ENCODE data around the gene RSBN1.
"Not testable (repeated sequence)": the region's sequence is repeated elsewhere in the genome, so short reads cannot be mapped to it uniquely, and the experiment has no call there.

RSBN1 gene

DNA sequence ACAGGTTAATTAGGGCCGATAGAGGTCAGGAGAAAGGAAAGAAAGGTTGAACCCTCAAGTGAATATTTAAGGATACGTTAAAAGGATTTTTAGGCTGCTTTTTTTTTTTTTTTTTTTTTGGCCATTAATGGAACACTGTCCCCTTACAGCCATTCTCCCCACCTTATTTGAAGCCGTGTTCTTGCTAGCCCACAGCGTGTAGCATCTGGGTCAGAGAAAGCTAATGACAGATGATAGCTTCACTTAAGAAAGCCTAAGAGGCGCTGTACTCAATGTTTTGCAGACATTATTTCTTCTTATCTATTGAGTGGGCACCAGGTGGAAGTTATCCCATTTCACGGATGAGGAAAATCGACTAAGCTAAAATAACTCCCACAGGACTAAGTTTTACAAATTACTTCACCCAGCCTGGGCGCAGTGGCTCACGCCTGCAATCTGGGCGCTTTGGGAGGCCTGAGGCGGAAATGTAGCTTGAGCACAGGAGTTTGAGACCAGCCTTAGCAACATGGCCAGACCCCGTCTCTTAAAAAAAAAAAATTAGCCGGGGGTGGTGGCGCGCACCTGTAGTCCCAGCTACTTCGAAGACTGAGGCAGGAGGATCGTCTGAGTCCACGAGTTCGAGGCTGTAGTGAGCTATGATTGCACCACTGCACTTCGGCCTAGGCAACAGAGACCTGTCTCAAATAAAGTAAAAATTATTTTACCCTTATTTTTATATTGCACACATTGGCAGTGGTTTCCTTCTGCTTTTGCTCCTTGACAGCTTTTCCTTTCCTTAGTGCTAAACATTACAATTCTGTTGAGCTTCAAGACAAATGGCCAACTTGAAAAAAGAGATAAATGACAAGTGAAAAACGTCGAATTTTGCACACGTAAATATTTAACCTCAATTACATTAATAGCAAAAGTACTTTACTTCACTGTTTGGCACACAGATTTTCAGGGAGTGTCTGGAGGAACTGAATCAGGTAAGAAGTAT is 51.9 kb downstream of the RSBN1 start:
- peak in 1 of 2 donors; percentile 8 for DNase-seq (ENCODE audit: low read depth in 2 of 2)
- TF ChIP-seq, protein P1, sequence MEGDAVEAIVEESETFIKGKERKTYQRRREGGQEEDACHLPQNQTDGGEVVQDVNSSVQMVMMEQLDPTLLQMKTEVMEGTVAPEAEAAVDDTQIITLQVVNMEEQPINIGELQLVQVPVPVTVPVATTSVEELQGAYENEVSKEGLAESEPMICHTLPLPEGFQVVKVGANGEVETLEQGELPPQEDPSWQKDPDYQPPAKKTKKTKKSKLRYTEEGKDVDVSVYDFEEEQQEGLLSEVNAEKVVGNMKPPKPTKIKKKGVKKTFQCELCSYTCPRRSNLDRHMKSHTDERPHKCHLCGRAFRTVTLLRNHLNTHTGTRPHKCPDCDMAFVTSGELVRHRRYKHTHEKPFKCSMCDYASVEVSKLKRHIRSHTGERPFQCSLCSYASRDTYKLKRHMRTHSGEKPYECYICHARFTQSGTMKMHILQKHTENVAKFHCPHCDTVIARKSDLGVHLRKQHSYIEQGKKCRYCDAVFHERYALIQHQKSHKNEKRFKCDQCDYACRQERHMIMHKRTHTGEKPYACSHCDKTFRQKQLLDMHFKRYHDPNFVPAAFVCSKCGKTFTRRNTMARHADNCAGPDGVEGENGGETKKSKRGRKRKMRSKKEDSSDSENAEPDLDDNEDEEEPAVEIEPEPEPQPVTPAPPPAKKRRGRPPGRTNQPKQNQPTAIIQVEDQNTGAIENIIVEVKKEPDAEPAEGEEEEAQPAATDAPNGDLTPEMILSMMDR (IDR thresholded peaks at IDR 0.05; ENCODE audit: low read depth, low read length): no peak
- peak overlapping the region; percentile 80 to 86 for H3K4me3 ChIP-seq (replicated peaks in 1 of 2; ENCODE audit: low read depth in 2 of 2, low read length in 2 of 2)

GRCh38 chr1:113759333-113760101 is 52.8 kb downstream of the RSBN1 start, which contains the start of gene PHTF1:
Gene PHTF1, minus strand, starts transcription at chr1:113759486. Its CDS starts 783 bp downstream, at chr1:113758703.
- DNase-seq (ENCODE audit: low read depth in 2 of 2): peak; percentile 82 to 84
- TF ChIP-seq, protein P1 (IDR thresholded peaks at IDR 0.05; ENCODE audit: low read depth, low read length): no peak

DNA sequence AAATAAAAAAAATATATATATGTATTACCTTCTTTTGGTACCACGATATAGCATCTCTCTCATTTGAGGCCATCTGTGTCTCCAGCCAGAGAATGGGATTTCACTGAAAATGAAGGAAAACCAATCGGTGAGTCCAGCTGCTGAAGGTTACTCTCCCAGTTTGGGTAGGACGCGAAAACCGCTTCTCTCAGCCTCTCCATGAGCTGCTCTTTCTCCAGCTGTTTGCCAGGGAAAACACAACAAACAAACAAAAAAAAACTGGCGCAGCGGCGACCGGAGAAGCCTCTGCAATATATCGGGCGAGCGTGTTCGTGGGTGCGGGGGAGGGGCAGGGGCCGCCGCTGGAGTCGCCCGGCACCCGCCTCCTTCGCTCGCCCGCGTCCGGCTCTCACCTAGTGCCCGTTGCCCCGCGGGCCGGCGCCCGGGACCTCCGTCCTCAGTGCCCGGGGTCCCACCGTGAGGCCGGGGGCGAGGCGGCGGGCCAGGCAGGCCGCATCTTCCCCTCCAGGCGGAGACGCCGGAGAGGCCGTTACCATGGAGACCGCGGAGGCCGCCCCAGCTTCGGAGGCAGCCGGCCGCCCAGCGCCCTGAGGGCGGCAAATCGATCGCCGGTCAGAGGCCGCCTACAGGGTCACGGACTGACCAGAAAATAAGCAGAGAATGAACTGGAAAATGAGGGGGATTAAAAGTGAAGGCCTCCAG is 53.5 kb downstream of the RSBN1 start:
- TF ChIP-seq, protein P1 (IDR thresholded peaks at IDR 0.05; ENCODE audit: low read depth, low read length): no peak
- DNase-seq (ENCODE audit: low read depth in 2 of 2): peak; percentile 50 to 65
- H3K4me3 ChIP-seq (replicated peaks in 1 of 2; ENCODE audit: low read depth in 2 of 2, low read length in 2 of 2): peak overlapping the region; percentile 80 to 86

More at GRCh38 chr1:113759333-113760101, 52.8 kb downstream of the RSBN1 start, which contains the start of gene PHTF1:
- H3K4me3 ChIP-seq (replicated peaks in 1 of 2; ENCODE audit: low read depth in 2 of 2, low read length in 2 of 2): peak within 1 kb of the TSS; percentile 80 to 86

- TF ChIP-seq, protein P1 (IDR thresholded peaks at IDR 0.05; ENCODE audit: low read depth, low read length): no peak
- no peak overlapping the region for H3K4me3 ChIP-seq (replicated peaks in 1 of 2; ENCODE audit: low read depth in 2 of 2, low read length in 2 of 2)
- DNase-seq (ENCODE audit: low read depth in 2 of 2): no peak
Observed at GRCh38 chr1:113756461-113756860, 55.8 kb downstream of the RSBN1 start.

GRCh38 chr1:113753333-113753732 is 58.9 kb downstream of the RSBN1 start:
- DNase-seq (ENCODE audit: low read depth in 2 of 2); H3K4me3 ChIP-seq (replicated peaks in 1 of 2; ENCODE audit: low read depth in 2 of 2, low read length in 2 of 2): not testable (repeated sequence)

DNA sequence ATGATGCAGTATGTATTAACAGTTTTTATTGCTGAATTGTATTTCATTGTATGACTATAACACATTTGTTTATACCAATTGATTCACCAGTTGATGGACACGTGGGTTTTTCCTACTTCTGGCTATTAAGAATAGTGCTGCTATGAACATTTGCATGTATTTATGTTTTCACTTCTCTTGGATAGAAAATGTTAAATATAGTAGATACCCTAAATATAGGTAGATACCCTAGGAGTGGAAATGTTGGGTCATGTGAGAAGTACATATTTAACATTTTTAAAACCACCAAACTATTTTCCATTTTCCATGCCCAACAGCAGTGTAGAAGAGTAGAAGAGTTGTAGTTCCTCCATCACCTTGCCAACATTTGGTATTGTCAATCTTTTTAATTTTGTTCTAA is 60.8 kb downstream of the RSBN1 start:
- TF ChIP-seq, protein P1 (IDR thresholded peaks at IDR 0.05; ENCODE audit: low read depth, low read length): no peak
- no peak overlapping the region for H3K4me3 ChIP-seq (replicated peaks in 1 of 2; ENCODE audit: low read depth in 2 of 2, low read length in 2 of 2)
- DNase-seq (ENCODE audit: low read depth in 2 of 2): no peak

All from cardiac fibroblast (primary cell).